Keratinocyte (primary cell): ENCODE results near the gene CDC14B. TPM values are rescaled to one million over a fixed set of nuclear protein-coding genes. Genes with fewer than 3 reads are reported as not detected.

Experiments
- DNase-seq: peaks from one replicate; pipeline ENCODE4 v3.0.0-alpha.2; 2011; ENCODE audit warnings: low read depth, missing footprints, low spot score
- FAIRE-seq: peaks from 2 replicates; lab custom pipeline; 2011; peaks lifted over from hg19 to GRCh38; lab: Jason Lieb, UNC
- H2AFZ ChIP-seq: 2 replicates; pipeline ENCODE4 v1.6.0; 2012; ENCODE audit warnings: low read length, control low read depth, inconsistent platforms; ENCODE audit not compliant: control insufficient read depth
- H3K27ac ChIP-seq: 2 replicates; pipeline ENCODE4 v1.5.1; 2011; ENCODE audit warnings: low read length; ENCODE audit not compliant: control insufficient read depth, insufficient read depth
- H3K27me3 ChIP-seq: 3 replicates; pipeline ENCODE4 v1.6.0; 2011; ENCODE audit warnings: low read length; ENCODE audit not compliant: control insufficient read depth, insufficient read depth; ENCODE audit errors: extremely low read depth
- H3K36me3 ChIP-seq, 2 experiments: 2 replicates in 1 of 2; 3 replicates in 1 of 2; pipeline ENCODE4 v1.5.1; 2011; ENCODE audit warnings: low read length in 2 of 2, mild to moderate bottlenecking in 1 of 2; ENCODE audit not compliant: control insufficient read depth in 2 of 2, insufficient read depth in 2 of 2; ENCODE audit errors: extremely low read depth in 1 of 2
- H3K4me1 ChIP-seq: 3 replicates; pipeline ENCODE4 v1.5.1; 2011; ENCODE audit warnings: low read length; ENCODE audit not compliant: control insufficient read depth, insufficient read depth; ENCODE audit errors: extremely low read depth
- H3K4me2 ChIP-seq: 3 replicates; pipeline ENCODE4 v1.6.0; 2011; ENCODE audit warnings: low read depth, low read length; ENCODE audit not compliant: control insufficient read depth, insufficient read depth; ENCODE audit errors: extremely low read depth
- H3K4me3 ChIP-seq, 3 experiments: fragments of 200-600 bp in 1 of 3; sonication (generic) in 1 of 3; 2 replicates in 2 of 3; 3 replicates in 1 of 3; pipeline ENCODE4 v1.5.1; 2011 to 2016; ENCODE audit warnings: low read length in 3 of 3, mild to moderate bottlenecking in 3 of 3, control low read depth in 2 of 3, inconsistent platforms in 1 of 3, low read depth in 1 of 3, mixed read lengths in 1 of 3, mixed run types in 1 of 3, moderate library complexity in 1 of 3; ENCODE audit not compliant: control insufficient read depth in 2 of 3, insufficient read depth in 2 of 3; ENCODE audit errors: extremely low read depth in 1 of 3
- H3K79me2 ChIP-seq: 2 replicates; pipeline ENCODE4 v1.6.0; 2012; ENCODE audit warnings: low read length; ENCODE audit not compliant: control insufficient read depth, insufficient read depth
- H3K9ac ChIP-seq: 3 replicates; pipeline ENCODE4 v1.6.0; 2011; ENCODE audit warnings: low read length; ENCODE audit not compliant: control insufficient read depth, insufficient read depth; ENCODE audit errors: extremely low read depth
- H3K9me1 ChIP-seq: 3 replicates; pipeline ENCODE4 v1.6.0; 2011; ENCODE audit warnings: low read length; ENCODE audit not compliant: control insufficient read depth, insufficient read depth; ENCODE audit errors: extremely low read depth
- H3K9me3 ChIP-seq: 2 replicates; pipeline ENCODE4 v1.5.1; 2012; ENCODE audit warnings: low read depth, low read length; ENCODE audit not compliant: control insufficient read depth
- H4K20me1 ChIP-seq: 3 replicates; pipeline ENCODE4 v1.6.0; 2011; ENCODE audit warnings: low read length; ENCODE audit not compliant: control insufficient read depth, insufficient read depth; ENCODE audit errors: extremely low read depth
- EZH2 ChIP-seq: IDR thresholded peaks from one replicate; pipeline ENCODE4 v1.6.1; 2012; ENCODE audit warnings: inconsistent platforms, mild to moderate bottlenecking, low read length, moderate library complexity
- dilution Hi-C: fragments of 300-500 bp; cut with MboI; formaldehyde crosslinking; loops from one replicate; pipeline ENCODE4 v1.7.0; 2020; ENCODE audit warnings: low sequenced_read_pairs; ENCODE audit not compliant: extremely low pct_ligation_motif_present
- polyA plus RNA-seq, 5 experiments: library from polyadenylated mRNA; depleted of rRNA in 3 of 5; stranded (reverse) in 3 of 5; stranded (forward) in 1 of 5; unstranded in 1 of 5; fragments of >200 nt; gene quantifications; 1 replicate in 1 of 5; 2 replicates in 3 of 5; 3 replicates in 1 of 5; pipeline versions ENCODE4 v1.2.1 to v1.2.3, GENCODE V29; 2011 to 2012; ENCODE audit warnings: missing spikeins in 2 of 5, low read depth in 1 of 5, low replicate concordance in 1 of 5
- TF ChIP-seq, protein P1 (sequence below), 3 experiments: IDR thresholded peaks in 1 of 3; conservative IDR thresholded peaks in 1 of 3; optimal IDR thresholded peaks in 1 of 3; 2 replicates in 2 of 3; 3 replicates in 1 of 3; pipeline versions ENCODE3 to v1.5.1; 2011; ENCODE audit warnings: low read length in 3 of 3, mild to moderate bottlenecking in 3 of 3, moderate library complexity in 2 of 3, control low read depth in 1 of 3, inconsistent platforms in 1 of 3; ENCODE audit not compliant: insufficient read depth in 2 of 3; ENCODE audit errors: extremely low read depth in 1 of 3

Gene CDC14B
- polyA plus RNA-seq, 1 donor (not counting 4 experiments of a cell fraction or from before 2014, with no cell fraction given), result 7.5 TPM

DNA sequence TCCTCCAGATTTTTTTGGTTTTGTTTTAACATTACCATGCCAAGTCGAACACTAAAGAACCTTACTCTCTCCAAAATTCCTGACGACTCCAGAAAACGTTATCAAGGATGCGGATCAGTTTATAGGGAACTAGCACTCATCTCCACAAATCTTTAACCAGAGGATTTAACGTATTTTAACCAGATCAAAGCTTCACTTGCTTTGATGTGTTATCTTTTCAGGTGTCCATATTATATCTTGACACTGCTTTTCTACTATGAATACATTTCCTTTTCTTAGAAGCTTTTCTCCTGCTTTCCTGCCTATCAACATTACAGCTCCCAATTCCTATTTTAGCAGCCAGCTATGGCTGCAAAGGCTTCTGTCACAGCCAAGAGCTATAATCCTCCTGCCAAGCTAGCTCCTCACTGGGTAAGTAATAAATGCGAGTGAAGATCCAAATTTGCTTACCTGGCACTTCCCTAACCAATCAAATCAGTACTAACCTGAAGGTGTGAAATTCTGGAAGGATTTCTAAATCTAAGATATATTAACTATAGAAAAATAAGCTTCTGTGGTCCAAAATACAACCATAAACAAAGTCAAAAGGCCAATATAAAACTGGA lies 60.2 kb downstream of the CDC14B start:
- no peak overlapping the region for H2AFZ ChIP-seq
- FAIRE-seq, result no peak
- no peak overlapping the region for H3K27ac ChIP-seq
- no peak for DNase-seq
- dilution Hi-C loops, result no loop called here
- H3K9ac ChIP-seq, result no peak overlapping the region
- no peaks in the 10 kb centered on the region for H3K36me3 ChIP-seq
- H4K20me1 ChIP-seq, result no peaks in the 10 kb centered on the region
- H3K9me3 ChIP-seq, result no peaks in the 10 kb centered on the region
- H3K4me1 ChIP-seq, result no peaks in the 10 kb centered on the region
- H3K79me2 ChIP-seq, result no peaks in the 10 kb centered on the region
- H3K9me1 ChIP-seq, result no peaks in the 10 kb centered on the region
- no peak for TF ChIP-seq EZH2
- TF ChIP-seq, protein P1, sequence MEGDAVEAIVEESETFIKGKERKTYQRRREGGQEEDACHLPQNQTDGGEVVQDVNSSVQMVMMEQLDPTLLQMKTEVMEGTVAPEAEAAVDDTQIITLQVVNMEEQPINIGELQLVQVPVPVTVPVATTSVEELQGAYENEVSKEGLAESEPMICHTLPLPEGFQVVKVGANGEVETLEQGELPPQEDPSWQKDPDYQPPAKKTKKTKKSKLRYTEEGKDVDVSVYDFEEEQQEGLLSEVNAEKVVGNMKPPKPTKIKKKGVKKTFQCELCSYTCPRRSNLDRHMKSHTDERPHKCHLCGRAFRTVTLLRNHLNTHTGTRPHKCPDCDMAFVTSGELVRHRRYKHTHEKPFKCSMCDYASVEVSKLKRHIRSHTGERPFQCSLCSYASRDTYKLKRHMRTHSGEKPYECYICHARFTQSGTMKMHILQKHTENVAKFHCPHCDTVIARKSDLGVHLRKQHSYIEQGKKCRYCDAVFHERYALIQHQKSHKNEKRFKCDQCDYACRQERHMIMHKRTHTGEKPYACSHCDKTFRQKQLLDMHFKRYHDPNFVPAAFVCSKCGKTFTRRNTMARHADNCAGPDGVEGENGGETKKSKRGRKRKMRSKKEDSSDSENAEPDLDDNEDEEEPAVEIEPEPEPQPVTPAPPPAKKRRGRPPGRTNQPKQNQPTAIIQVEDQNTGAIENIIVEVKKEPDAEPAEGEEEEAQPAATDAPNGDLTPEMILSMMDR (optimal IDR thresholded peaks at IDR 0.05 in 1 of 3, IDR thresholded peaks at IDR 0.05 in 1 of 3, conservative IDR thresholded peaks at IDR 0.05 in 1 of 3; ENCODE audit: extremely low read depth in 1 of 3, insufficient read depth in 2 of 3, low read length in 3 of 3), result no peak
- H3K4me3 ChIP-seq, result no peak overlapping the region
- no peaks in the 10 kb centered on the region for H3K27me3 ChIP-seq
- H3K4me2 ChIP-seq, result no peak overlapping the region

DNA sequence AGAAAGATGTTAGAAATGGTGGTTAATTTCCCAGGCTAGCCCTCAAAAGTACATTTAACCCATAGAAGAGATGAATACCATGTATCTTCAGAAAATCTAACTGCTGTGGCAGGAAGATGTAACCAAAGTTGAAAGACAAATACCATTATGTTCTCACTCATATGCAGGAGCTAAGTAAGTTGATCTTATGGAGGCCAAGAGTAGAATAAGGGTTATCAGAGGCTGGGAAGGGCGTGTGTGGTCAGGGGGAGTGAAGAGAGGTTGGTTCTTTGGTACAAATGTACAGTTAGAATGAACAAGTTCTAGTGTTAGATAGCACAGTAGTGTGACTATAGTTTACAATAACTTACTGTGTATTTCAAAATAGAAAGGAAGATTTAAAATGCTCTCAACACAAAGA lies 61.7 kb downstream of the CDC14B start:
- no peak overlapping the region for H3K9ac ChIP-seq
- H3K36me3 ChIP-seq, result no peaks in the 10 kb centered on the region
- H3K4me1 ChIP-seq, result no peaks in the 10 kb centered on the region
- no peaks in the 10 kb centered on the region for H3K27me3 ChIP-seq
- DNase-seq (no peak), FAIRE-seq (no peak)
- H2AFZ ChIP-seq, result no peak overlapping the region
- no peaks in the 10 kb centered on the region for H3K9me1 ChIP-seq
- no peak overlapping the region for H3K4me2 ChIP-seq
- dilution Hi-C loops, result no loop called here
- H3K4me3 ChIP-seq, result no peak overlapping the region
- no peaks in the 10 kb centered on the region for H4K20me1 ChIP-seq
- H3K9me3 ChIP-seq, result no peaks in the 10 kb centered on the region
- H3K27ac ChIP-seq, result no peak overlapping the region
- TF ChIP-seq, protein P1 (optimal IDR thresholded peaks at IDR 0.05 in 1 of 3, IDR thresholded peaks at IDR 0.05 in 1 of 3, conservative IDR thresholded peaks at IDR 0.05 in 1 of 3; ENCODE audit: extremely low read depth in 1 of 3, insufficient read depth in 2 of 3, low read length in 3 of 3), result no peak
- TF ChIP-seq EZH2, result no peak
- H3K79me2 ChIP-seq, result no peaks in the 10 kb centered on the region
